ENCODE results near the gene SLC12A7.

SLC12A7 gene

DNA sequence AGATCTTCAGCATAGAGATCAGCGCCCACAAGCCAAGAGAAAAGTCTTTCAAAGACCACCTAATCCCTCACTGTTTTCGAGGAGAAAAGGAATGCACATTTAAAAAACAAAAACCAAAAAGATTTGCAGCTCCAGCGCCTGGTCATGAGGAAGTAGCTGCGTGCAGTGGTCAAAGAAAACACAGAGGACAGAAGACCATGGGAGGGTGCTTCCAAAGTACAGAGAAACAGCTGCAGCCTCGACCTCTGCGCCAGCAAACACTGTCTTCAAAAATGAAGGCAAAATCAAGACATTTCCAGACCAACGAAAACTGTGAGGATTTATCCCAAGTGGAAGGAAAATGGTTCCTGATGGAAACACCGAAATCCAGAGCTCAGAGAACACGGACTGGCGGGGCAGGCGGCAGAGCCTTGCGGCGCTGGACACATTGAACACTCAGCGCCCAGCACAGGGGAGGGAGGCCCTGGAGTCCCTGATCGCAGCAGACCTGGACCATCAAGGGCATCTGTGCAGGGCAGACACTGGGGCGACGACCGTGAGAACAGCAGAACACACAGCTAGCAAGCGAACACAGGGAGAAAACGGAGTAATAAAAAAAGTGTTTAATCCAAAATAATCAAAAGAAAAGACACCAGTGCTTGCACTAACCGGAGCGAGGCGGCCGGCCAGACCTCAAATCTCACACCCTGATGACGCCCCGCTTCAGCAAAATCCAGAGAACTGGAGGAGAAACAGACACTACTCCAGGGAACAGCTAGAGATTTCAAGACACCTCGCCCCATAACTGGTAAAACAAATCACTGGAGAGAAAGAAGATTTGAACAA is 12.6 kb upstream of the SLC12A7 start:
- H3K4me3 ChIP-seq (ENCODE audit: low read depth, low read length) = no peak overlapping the region

GRCh38 chr5:1123418-1124147 is 11.7 kb upstream of the SLC12A7 start:
- Histone ChIP-seq H3K36me3 (ENCODE audit: control insufficient read depth in 2 of 2, insufficient read depth in 1 of 2, low read length in 2 of 2) (no peaks in the 10 kb centered on the region), H3K9me3 (ENCODE audit: control insufficient read depth, insufficient read depth, low read depth, low read length) (no peaks in the 10 kb centered on the region), H3K4me1 (ENCODE audit: control insufficient read depth, insufficient read depth, low read length) (peaks cover 9% of the 10 kb centered on the region), H3K4me3 (ENCODE audit: low read depth, low read length) (no peak overlapping the region), H3K27ac (ENCODE audit: extremely low read depth, low read depth, low read length) (no peak overlapping the region)
- TF ChIP-seq ZNF791 (tag by site-specific recombination; IDR thresholded peaks at IDR 0.05) (no peak), ZNF677 (tag by site-specific recombination; IDR thresholded peaks at IDR 0.05) (no peak), ZNF530 (tag by site-specific recombination; IDR thresholded peaks at IDR 0.05; ENCODE audit: low read depth) (no peak), ZNF645 (tag by site-specific recombination; IDR thresholded peaks at IDR 0.05) (no peak), ZNF174 (tag by site-specific recombination; IDR thresholded peaks at IDR 0.05) (no peak), ZNF510 (tag by site-specific recombination; IDR thresholded peaks at IDR 0.05; ENCODE audit: insufficient replicate concordance) (no peak), ZNF366 (tag by site-specific recombination; conservative IDR thresholded peaks at IDR 0.05) (no peak), ZNF596 (tag by site-specific recombination; IDR thresholded peaks at IDR 0.05) (no peak), SETDB1 (IDR thresholded peaks at IDR 0.05; ENCODE audit: insufficient read length, low read length) (no peak), ZNF132 (tag by site-specific recombination; IDR thresholded peaks at IDR 0.05; ENCODE audit: borderline replicate concordance) (no peak), SP3 (tag by site-specific recombination; IDR thresholded peaks at IDR 0.05) (no peak), ZNF112 (tag by site-specific recombination; IDR thresholded peaks at IDR 0.05) (no peak), ZNF792 (tag by site-specific recombination; IDR thresholded peaks at IDR 0.05) (no peak), ZNF24 (tag by site-specific recombination; IDR thresholded peaks at IDR 0.05) (no peak), ZFP69B (tag by site-specific recombination; IDR thresholded peaks at IDR 0.05) (no peak), KLF9 (tag by site-specific recombination; IDR thresholded peaks at IDR 0.05; ENCODE audit: low read depth) (no peak), ZNF501 (tag by site-specific recombination; IDR thresholded peaks at IDR 0.05) (no peak)
- TF ChIP-seq, protein P1, sequence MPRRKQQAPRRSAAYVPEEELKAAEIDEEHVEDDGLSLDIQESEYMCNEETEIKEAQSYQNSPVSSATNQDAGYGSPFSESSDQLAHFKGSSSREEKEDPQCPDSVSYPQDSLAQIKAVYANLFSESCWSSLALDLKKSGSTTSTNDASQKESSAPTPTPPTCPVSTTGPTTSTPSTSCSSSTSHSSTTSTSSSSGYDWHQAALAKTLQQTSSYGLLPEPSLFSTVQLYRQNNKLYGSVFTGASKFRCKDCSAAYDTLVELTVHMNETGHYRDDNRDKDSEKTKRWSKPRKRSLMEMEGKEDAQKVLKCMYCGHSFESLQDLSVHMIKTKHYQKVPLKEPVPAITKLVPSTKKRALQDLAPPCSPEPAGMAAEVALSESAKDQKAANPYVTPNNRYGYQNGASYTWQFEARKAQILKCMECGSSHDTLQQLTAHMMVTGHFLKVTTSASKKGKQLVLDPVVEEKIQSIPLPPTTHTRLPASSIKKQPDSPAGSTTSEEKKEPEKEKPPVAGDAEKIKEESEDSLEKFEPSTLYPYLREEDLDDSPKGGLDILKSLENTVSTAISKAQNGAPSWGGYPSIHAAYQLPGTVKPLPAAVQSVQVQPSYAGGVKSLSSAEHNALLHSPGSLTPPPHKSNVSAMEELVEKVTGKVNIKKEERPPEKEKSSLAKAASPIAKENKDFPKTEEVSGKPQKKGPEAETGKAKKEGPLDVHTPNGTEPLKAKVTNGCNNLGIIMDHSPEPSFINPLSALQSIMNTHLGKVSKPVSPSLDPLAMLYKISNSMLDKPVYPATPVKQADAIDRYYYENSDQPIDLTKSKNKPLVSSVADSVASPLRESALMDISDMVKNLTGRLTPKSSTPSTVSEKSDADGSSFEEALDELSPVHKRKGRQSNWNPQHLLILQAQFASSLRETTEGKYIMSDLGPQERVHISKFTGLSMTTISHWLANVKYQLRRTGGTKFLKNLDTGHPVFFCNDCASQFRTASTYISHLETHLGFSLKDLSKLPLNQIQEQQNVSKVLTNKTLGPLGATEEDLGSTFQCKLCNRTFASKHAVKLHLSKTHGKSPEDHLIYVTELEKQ (tag by site-specific recombination; IDR thresholded peaks at IDR 0.05; ENCODE audit: borderline replicate concordance) = no peak
- ChIA-PET CTCF (interaction anchor here (0.5 to 7.5 kb wide), 5 partner anchors 15 to 218 kb away, joined by 3 to 35 read pairs (median 6); no protein-coding TSS in a partner anchor), POLR2A (interaction anchor here (1.4 kb wide), 1 partner anchor 17 kb away, joined by 3 read pairs; no protein-coding TSS in a partner anchor)

More for the DNA sequence above, 12.6 kb upstream of the SLC12A7 start:
- Histone ChIP-seq H3K9me3 (ENCODE audit: control insufficient read depth, insufficient read depth, low read depth, low read length) (no peaks in the 10 kb centered on the region), H3K4me1 (ENCODE audit: control insufficient read depth, insufficient read depth, low read length) (0 out of 2 replicates have a peak, but pooled peaks cover 7% of the 10 kb centered on the region), H3K27ac (ENCODE audit: extremely low read depth, low read depth, low read length) (no peak overlapping the region), H3K36me3 (ENCODE audit: control insufficient read depth in 2 of 2, insufficient read depth in 1 of 2, low read length in 2 of 2) (no peaks in the 10 kb centered on the region)
- TF ChIP-seq ZNF175 (tag by site-specific recombination; IDR thresholded peaks at IDR 0.05) (no peak), ZNF10 (tag by site-specific recombination; IDR thresholded peaks at IDR 0.05) (no peak), PATZ1 (tag by site-specific recombination; IDR thresholded peaks at IDR 0.05) (no peak), ZSCAN23 (tag by site-specific recombination; IDR thresholded peaks at IDR 0.05) (no peak)
- POLR2A ChIA-PET = interaction anchor here (1.4 kb wide), 1 partner anchor 16 kb away, joined by 3 read pairs; no protein-coding TSS in a partner anchor
- CTCF ChIA-PET = interaction anchor here (0.9 to 7.5 kb wide), 5 partner anchors 14 to 118 kb away, joined by 3 to 35 read pairs (median 6); no protein-coding TSS in a partner anchor
